Activated naive CD4-positive, alpha-beta T cell treated with anti-CD3 and anti-CD28 coated beads, Interleukin-2, amount 50 U/mL, for 72 hours (primary cell): ENCODE results near the gene CDK5RAP2. TPM values are rescaled to one million over a fixed set of nuclear protein-coding genes. Genes with fewer than 3 reads are reported as not detected.

ENCODE experiments used
- ATAC-seq, 2 donors: fragments of 150-1000 bp; cut with Tn5 transposase; 2 replicates each; pipeline ENCODE4 v1.10.0; 2021; ENCODE audit warnings: mild to moderate bottlenecking in 2 of 2, moderate library complexity in 2 of 2
- DNase-seq, 2 donors: peaks; one replicate each; pipeline ENCODE4 v3.0.0; 2021 to 2022; ENCODE audit warnings: low spot score in 2 of 2
- H3K27ac Mint-ChIP-seq, 2 donors: one replicate each; pipeline ENCODE4 v1.8.0; 2022; ENCODE audit warnings: mild to moderate bottlenecking in 2 of 2, mixed read lengths in 2 of 2
- H3K36me3 Mint-ChIP-seq, 2 donors: one replicate each; pipeline ENCODE4 v1.8.0; 2022; ENCODE audit warnings: mixed read lengths in 2 of 2
- H3K9me3 Mint-ChIP-seq, 2 donors: one replicate each; pipeline ENCODE4 v1.8.0; 2022; ENCODE audit warnings: mixed read lengths in 2 of 2
- total RNA-seq, 2 donors: library from RNA; stranded (reverse); gene quantifications; one replicate each; pipeline ENCODE4 v1.2.3, GENCODE V29; 2022

CDK5RAP2 gene
- total RNA-seq, 2 donors from 2014 or later: 85.9 to 128 TPM

GRCh38 chr9:120396418-120396817 lies 183.5 kb downstream of the CDK5RAP2 start:
- Mint-ChIP-seq H3K9me3 (no peaks in the 10 kb centered on the region), H3K36me3 (peaks cover 25 to 31% of the 10 kb centered on the region in 2 donors), H3K27ac (peak overlapping the region in 1 of 2 donors; percentile 28)
- no peak for DNase-seq
- no peak for ATAC-seq

GRCh38 chr9:120395376-120395775 lies 184.6 kb downstream of the CDK5RAP2 start:
- H3K36me3 Mint-ChIP-seq: peaks cover 25 to 31% of the 10 kb centered on the region in 2 donors
- no peak for DNase-seq
- no peaks in the 10 kb centered on the region for H3K9me3 Mint-ChIP-seq
- no peak for ATAC-seq
- no peak overlapping the region for H3K27ac Mint-ChIP-seq

- DNase-seq (peak; percentile 36 to 72), ATAC-seq (peak; percentile 88 to 93)
- H3K27ac Mint-ChIP-seq: peak overlapping the region; percentile 83 to 96
- H3K9me3 Mint-ChIP-seq: no peaks in the 10 kb centered on the region
- peaks cover 17 to 31% of the 10 kb centered on the region in 2 donors for H3K36me3 Mint-ChIP-seq
Measured at GRCh38 chr9:120394058-120394669, 185.8 kb downstream of the CDK5RAP2 start.

DNA sequence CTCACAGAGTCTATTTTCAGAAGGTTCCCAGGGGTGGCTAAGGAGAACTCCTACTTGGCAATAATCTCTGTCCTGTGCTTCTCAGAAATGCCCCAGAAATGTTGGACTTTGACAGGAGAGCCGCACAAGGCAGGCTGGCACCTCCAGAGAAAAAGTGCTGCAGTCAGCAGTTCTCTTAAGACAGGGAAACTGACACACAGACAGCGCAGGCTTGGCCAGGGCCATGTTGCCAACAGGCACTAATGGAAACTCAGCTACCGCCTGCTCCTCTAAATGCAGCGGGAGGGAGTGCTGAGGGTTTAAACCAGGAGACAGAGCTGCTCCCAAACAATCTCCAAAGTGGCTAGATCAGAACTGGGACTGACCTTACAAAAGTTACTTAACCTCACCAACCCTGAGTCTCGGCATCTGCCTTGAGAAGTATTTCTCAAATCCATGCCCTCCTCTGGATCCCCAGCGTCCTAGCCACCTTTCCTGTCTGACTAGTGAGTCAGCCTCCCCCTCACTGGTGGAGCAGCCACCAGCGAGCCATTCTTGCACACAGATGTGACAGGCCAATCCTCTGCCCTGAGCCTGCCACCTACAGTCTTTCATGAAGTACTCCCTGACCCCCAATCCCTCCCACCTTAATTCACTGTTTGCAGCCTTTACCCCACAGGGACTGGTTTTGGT lies 186.4 kb downstream of the CDK5RAP2 start:
- Mint-ChIP-seq H3K27ac (peak overlapping the region; percentile 83 to 96), H3K36me3 (peaks cover 17 to 31% of the 10 kb centered on the region in 2 donors), H3K9me3 (no peaks in the 10 kb centered on the region)
- ATAC-seq: peak; percentile 46 to 63
- DNase-seq: no peak

DNA sequence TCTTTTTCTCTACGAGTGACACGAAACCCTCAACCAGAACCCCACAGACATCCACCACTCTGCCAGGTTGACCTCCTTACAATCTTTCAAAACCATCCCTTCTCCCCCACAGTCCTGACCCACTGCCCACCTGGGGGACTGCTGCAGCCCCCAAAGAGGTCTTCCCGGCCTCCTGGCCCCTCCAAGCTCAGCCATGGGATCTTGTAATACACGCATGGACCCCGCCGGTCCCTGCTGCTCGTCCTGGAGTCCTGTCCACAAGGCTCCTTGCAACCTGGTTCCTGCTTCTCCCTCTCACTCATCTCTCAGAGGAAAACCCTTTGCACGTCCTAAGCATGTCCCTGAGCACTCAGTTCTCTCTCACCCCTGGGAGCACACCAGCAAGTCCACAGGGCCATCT lies 187.3 kb downstream of the CDK5RAP2 start:
- Mint-ChIP-seq H3K27ac (peak overlapping the region in 1 of 2 donors; percentile 96), H3K9me3 (no peaks in the 10 kb centered on the region), H3K36me3 (peaks cover 17 to 31% of the 10 kb centered on the region in 2 donors)
- ATAC-seq (no peak), DNase-seq (no peak)

GRCh38 chr9:120392245-120392644 lies 187.7 kb downstream of the CDK5RAP2 start:
- ATAC-seq (no peak), DNase-seq (no peak)
- no peaks in the 10 kb centered on the region for H3K9me3 Mint-ChIP-seq
- peak overlapping the region in 1 of 2 donors; percentile 96 for H3K27ac Mint-ChIP-seq
- peaks cover 17 to 31% of the 10 kb centered on the region in 2 donors for H3K36me3 Mint-ChIP-seq

- H3K27ac Mint-ChIP-seq: no peak overlapping the region
- ATAC-seq (no peak), DNase-seq (no peak)
- no peaks in the 10 kb centered on the region for H3K9me3 Mint-ChIP-seq
- H3K36me3 Mint-ChIP-seq: peaks cover 17 to 28% of the 10 kb centered on the region in 2 donors
Measured at GRCh38 chr9:120391691-120392090, 188.3 kb downstream of the CDK5RAP2 start.

- peaks cover 17 to 24% of the 10 kb centered on the region in 2 donors for H3K36me3 Mint-ChIP-seq
- H3K9me3 Mint-ChIP-seq: no peaks in the 10 kb centered on the region
- ATAC-seq: no peak
Measured at GRCh38 chr9:120390637-120391190, 189.3 kb downstream of the CDK5RAP2 start.

GRCh38 chr9:120389867-120390266 lies 190.1 kb downstream of the CDK5RAP2 start:
- ATAC-seq (no peak), DNase-seq (no peak)
- Mint-ChIP-seq H3K9me3 (no peaks in the 10 kb centered on the region), H3K36me3 (peaks cover 17 to 24% of the 10 kb centered on the region in 2 donors), H3K27ac (no peak overlapping the region)

More at GRCh38 chr9:120390637-120391190, 189.3 kb downstream of the CDK5RAP2 start:
- DNase-seq: no peak
- no peak overlapping the region for H3K27ac Mint-ChIP-seq

DNA sequence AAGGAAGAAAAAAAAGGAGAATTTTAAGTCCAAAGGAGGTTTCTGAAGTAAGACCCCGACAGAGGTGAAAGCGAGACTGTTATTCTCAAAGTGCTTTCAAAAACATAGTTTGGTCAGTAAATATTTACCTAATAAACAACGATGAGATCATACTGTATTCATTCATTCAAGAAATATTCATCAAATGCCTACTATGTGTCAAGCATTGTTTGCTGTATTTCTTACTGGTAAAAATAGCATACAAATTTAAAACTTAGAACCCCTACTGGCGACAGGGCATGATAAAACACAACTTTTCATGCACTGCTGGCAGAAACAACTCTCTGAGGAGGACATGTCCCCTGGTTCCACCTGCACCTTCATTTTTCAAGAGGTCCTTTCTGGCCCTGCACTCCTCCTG lies 190.7 kb downstream of the CDK5RAP2 start:
- DNase-seq: no peak
- peaks cover 17 to 20% of the 10 kb centered on the region in 2 donors for H3K36me3 Mint-ChIP-seq
- peak overlapping the region in 1 of 2 donors; percentile 79 for H3K27ac Mint-ChIP-seq
- no peak for ATAC-seq
- no peaks in the 10 kb centered on the region for H3K9me3 Mint-ChIP-seq

GRCh38 chr9:120388003-120388855 lies 191.7 kb downstream of the CDK5RAP2 start:
- H3K27ac Mint-ChIP-seq: peak overlapping the region; percentile 9 to 75
- peaks cover 9 to 10% of the 10 kb centered on the region in 2 donors for H3K36me3 Mint-ChIP-seq
- DNase-seq (no peak), ATAC-seq (no peak)
- H3K9me3 Mint-ChIP-seq: no peaks in the 10 kb centered on the region

DNA sequence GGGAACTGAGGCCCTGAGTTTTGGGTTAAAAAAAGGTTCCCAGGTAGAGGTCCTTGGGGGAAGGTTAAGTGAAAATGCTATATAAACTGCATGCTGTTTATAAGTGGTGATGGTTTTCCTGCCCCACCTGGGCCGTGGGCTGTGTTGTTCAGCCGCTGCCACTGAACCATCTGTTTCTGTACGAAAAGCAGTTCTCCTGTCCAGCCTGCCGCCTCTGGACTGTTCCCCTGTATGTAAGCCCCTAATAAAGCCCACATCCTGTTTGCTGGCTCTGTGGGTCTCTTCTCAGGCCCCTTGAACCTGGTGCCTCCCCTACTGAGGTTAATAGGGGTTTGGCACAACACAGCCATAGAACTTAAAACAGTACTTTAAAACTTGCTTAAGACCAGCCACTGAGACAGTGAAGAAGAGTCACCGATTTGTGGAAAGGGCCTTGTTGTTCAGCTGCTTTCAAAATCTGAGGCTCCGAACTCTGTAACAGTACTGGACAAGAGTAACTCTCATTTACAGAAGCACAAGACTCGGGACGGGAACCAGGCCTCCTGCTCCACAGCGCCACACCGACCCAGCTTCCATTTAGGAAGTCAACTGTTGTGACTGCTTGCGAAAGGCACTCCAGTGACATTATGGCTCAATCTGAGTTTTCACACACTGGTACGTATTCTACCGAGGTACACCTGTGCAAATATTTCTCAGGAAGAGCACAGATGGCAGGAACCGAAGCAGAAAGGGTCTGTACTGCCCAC lies 192.5 kb downstream of the CDK5RAP2 start:
- Mint-ChIP-seq H3K36me3 (peaks cover under 1 to 2% of the 10 kb centered on the region in 2 donors), H3K27ac (peak overlapping the region; percentile 9 to 75), H3K9me3 (no peaks in the 10 kb centered on the region)
- DNase-seq: no peak
- ATAC-seq: no peak

DNA sequence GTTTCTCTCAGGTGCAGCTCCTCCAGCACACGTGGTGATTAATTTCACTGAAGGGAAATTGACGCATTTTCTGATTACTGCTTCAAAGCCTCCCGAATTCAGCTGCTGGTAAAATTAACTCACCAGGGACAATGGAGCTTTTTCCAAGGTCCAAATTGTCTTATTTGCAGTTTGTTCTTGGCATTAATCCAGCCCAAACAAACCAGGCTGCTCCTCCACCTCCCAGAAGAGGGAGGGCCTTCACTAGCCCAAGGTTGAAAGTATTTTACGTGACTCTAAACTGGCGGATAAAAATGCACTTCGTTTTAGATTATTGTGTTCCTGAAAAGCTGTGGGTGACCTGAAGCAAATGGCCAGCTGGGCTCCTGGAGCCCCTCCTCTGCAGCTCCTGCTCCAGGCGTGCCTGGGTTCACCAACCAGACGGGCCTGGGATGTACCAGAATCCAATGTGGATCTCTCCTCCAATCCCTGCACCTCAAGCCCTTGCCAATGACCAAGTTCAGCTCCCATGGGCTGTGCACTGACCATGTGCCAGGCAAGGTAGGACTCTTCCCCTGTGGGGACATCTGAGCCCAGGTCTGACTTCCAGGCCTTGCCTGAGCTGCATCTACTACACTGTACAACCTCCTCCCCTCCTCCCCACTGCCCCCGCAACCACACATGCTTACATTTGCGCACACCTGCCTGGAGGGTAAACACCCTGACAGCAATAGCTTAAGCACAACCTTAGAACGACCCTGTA lies 193.4 kb downstream of the CDK5RAP2 start:
- H3K9me3 Mint-ChIP-seq: no peaks in the 10 kb centered on the region
- DNase-seq: no peak
- H3K27ac Mint-ChIP-seq: peak overlapping the region; percentile 29 to 31
- ATAC-seq: peak in 1 of 2 donors; percentile 13
- peaks cover 0 to 2% of the 10 kb centered on the region in 2 donors for H3K36me3 Mint-ChIP-seq

GRCh38 chr9:120385606-120386389 lies 194.2 kb downstream of the CDK5RAP2 start:
- ATAC-seq (no peak), DNase-seq (no peak)
- Mint-ChIP-seq H3K9me3 (peaks cover 0 to 5% of the 10 kb centered on the region in 2 donors), H3K36me3 (peaks cover 0 to 6% of the 10 kb centered on the region in 2 donors), H3K27ac (peak overlapping the region in 1 of 2 donors; percentile 84)

DNA sequence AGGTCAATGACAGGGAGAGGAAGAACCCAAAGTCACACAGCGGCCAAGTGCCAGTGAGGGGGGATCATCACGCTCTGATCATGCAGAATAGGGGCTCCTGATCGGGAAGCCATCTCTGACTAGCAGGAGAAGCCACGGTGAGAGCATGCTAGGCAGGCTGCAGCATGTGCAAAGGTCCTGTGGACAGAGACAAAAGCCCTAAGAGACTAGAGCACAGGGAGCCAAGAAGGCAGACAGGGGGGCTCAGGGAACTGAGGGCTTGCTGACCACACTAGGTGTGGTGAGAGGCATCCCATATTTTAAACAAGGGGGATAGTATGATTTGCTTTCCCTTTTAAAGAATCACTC lies 195.1 kb downstream of the CDK5RAP2 start:
- Mint-ChIP-seq H3K27ac (peak overlapping the region in 1 of 2 donors; percentile 38), H3K9me3 (peaks cover 0 to 5% of the 10 kb centered on the region in 2 donors), H3K36me3 (peaks cover 0 to 6% of the 10 kb centered on the region in 2 donors)
- ATAC-seq (no peak), DNase-seq (no peak)
